Keratinocyte (primary cell): ENCODE data around the gene POLR2L. TPM values are rescaled to one million over a fixed set of nuclear protein-coding genes. Genes with fewer than 3 reads are reported as not detected.
A peak's percentile ranks its signal among the peaks of the same experiment; 100 is the strongest.

Experiments used
- DNase-seq: peaks from one replicate; pipeline ENCODE4 v3.0.0-alpha.2; 2011; ENCODE audit warnings: low read depth, missing footprints, low spot score
- FAIRE-seq: peaks from 2 replicates; lab custom pipeline; 2011; peaks lifted over from hg19 to GRCh38; lab: Jason Lieb, UNC
- H2AFZ ChIP-seq: 2 replicates; pipeline ENCODE4 v1.6.0; 2012; ENCODE audit warnings: low read length, control low read depth, inconsistent platforms; ENCODE audit not compliant: control insufficient read depth
- H3K27ac ChIP-seq: 2 replicates; pipeline ENCODE4 v1.5.1; 2011; ENCODE audit warnings: low read length; ENCODE audit not compliant: control insufficient read depth, insufficient read depth
- H3K27me3 ChIP-seq: 3 replicates; pipeline ENCODE4 v1.6.0; 2011; ENCODE audit warnings: low read length; ENCODE audit not compliant: control insufficient read depth, insufficient read depth; ENCODE audit errors: extremely low read depth
- H3K36me3 ChIP-seq, 2 experiments: 2 replicates in 1 of 2; 3 replicates in 1 of 2; pipeline ENCODE4 v1.5.1; 2011; ENCODE audit warnings: low read length in 2 of 2, mild to moderate bottlenecking in 1 of 2; ENCODE audit not compliant: control insufficient read depth in 2 of 2, insufficient read depth in 2 of 2; ENCODE audit errors: extremely low read depth in 1 of 2
- H3K4me1 ChIP-seq: 3 replicates; pipeline ENCODE4 v1.5.1; 2011; ENCODE audit warnings: low read length; ENCODE audit not compliant: control insufficient read depth, insufficient read depth; ENCODE audit errors: extremely low read depth
- H3K4me2 ChIP-seq: 3 replicates; pipeline ENCODE4 v1.6.0; 2011; ENCODE audit warnings: low read depth, low read length; ENCODE audit not compliant: control insufficient read depth, insufficient read depth; ENCODE audit errors: extremely low read depth
- H3K4me3 ChIP-seq, 3 experiments: fragments of 200-600 bp in 1 of 3; sonication (generic) in 1 of 3; 2 replicates in 2 of 3; 3 replicates in 1 of 3; pipeline ENCODE4 v1.5.1; 2011 to 2016; ENCODE audit warnings: low read length in 3 of 3, mild to moderate bottlenecking in 3 of 3, control low read depth in 2 of 3, inconsistent platforms in 1 of 3, low read depth in 1 of 3, mixed read lengths in 1 of 3, mixed run types in 1 of 3, moderate library complexity in 1 of 3; ENCODE audit not compliant: control insufficient read depth in 2 of 3, insufficient read depth in 2 of 3; ENCODE audit errors: extremely low read depth in 1 of 3
- H3K79me2 ChIP-seq: 2 replicates; pipeline ENCODE4 v1.6.0; 2012; ENCODE audit warnings: low read length; ENCODE audit not compliant: control insufficient read depth, insufficient read depth
- H3K9ac ChIP-seq: 3 replicates; pipeline ENCODE4 v1.6.0; 2011; ENCODE audit warnings: low read length; ENCODE audit not compliant: control insufficient read depth, insufficient read depth; ENCODE audit errors: extremely low read depth
- H3K9me1 ChIP-seq: 3 replicates; pipeline ENCODE4 v1.6.0; 2011; ENCODE audit warnings: low read length; ENCODE audit not compliant: control insufficient read depth, insufficient read depth; ENCODE audit errors: extremely low read depth
- H3K9me3 ChIP-seq: 2 replicates; pipeline ENCODE4 v1.5.1; 2012; ENCODE audit warnings: low read depth, low read length; ENCODE audit not compliant: control insufficient read depth
- H4K20me1 ChIP-seq: 3 replicates; pipeline ENCODE4 v1.6.0; 2011; ENCODE audit warnings: low read length; ENCODE audit not compliant: control insufficient read depth, insufficient read depth; ENCODE audit errors: extremely low read depth
- CTCF ChIP-seq, 3 experiments: IDR thresholded peaks in 1 of 3; conservative IDR thresholded peaks in 1 of 3; optimal IDR thresholded peaks in 1 of 3; 2 replicates in 2 of 3; 3 replicates in 1 of 3; pipeline versions ENCODE3 to v1.5.1; 2011; ENCODE audit warnings: low read length in 3 of 3, mild to moderate bottlenecking in 3 of 3, moderate library complexity in 2 of 3, control low read depth in 1 of 3, inconsistent platforms in 1 of 3; ENCODE audit not compliant: insufficient read depth in 2 of 3; ENCODE audit errors: extremely low read depth in 1 of 3
- EZH2 ChIP-seq: IDR thresholded peaks from one replicate; pipeline ENCODE4 v1.6.1; 2012; ENCODE audit warnings: inconsistent platforms, mild to moderate bottlenecking, low read length, moderate library complexity
- dilution Hi-C: fragments of 300-500 bp; cut with MboI; formaldehyde crosslinking; loops from one replicate; pipeline ENCODE4 v1.7.0; 2020; ENCODE audit warnings: low sequenced_read_pairs; ENCODE audit not compliant: extremely low pct_ligation_motif_present
- polyA plus RNA-seq, 5 experiments: library from polyadenylated mRNA; depleted of rRNA in 3 of 5; stranded (reverse) in 3 of 5; stranded (forward) in 1 of 5; unstranded in 1 of 5; fragments of >200 nt; gene quantifications; 1 replicate in 1 of 5; 2 replicates in 3 of 5; 3 replicates in 1 of 5; pipeline versions ENCODE4 v1.2.1 to v1.2.3, GENCODE V29; 2011 to 2012; ENCODE audit warnings: missing spikeins in 2 of 5, low read depth in 1 of 5, low replicate concordance in 1 of 5

POLR2L gene
- polyA plus RNA-seq, 1 donor (not counting 4 experiments of a cell fraction or from before 2014, with no cell fraction given), result 145 TPM

GRCh38 chr11:798093-798713 lies 44.1 kb downstream of the POLR2L start, which contains the start of gene SLC25A22:
Gene SLC25A22 (minus strand): TSS chr11:798281. CDS start chr11:795006, 3,275 bp downstream.
- Histone ChIP-seq H3K4me3 (peak within 1 kb of the TSS; percentile 84 to 89 (median 86)), H3K9ac (peak within 1 kb of the TSS; percentile 80), H3K4me2 (peak within 1 kb of the TSS; percentile 96), H3K27ac (peak within 1 kb of the TSS; percentile 70), H3K9me1 (no peaks in the 10 kb centered on the region), H3K9me3 (no peaks in the 10 kb centered on the region), H3K4me1 (peaks cover 17% of the 10 kb centered on the region), H2AFZ (peak within 1 kb of the TSS; percentile 66), H3K36me3 (peaks cover 7 to 21% of the 10 kb centered on the region in 2 experiments), H4K20me1 (no peaks in the 10 kb centered on the region), H3K79me2 (no peaks in the 10 kb centered on the region), H3K27me3 (no peaks in the 10 kb centered on the region)
- DNase-seq (no peak), FAIRE-seq (no peak)
- dilution Hi-C loops, result no loop called here
- TF ChIP-seq CTCF (optimal IDR thresholded peaks at IDR 0.05 in 1 of 3, IDR thresholded peaks at IDR 0.05 in 1 of 3, conservative IDR thresholded peaks at IDR 0.05 in 1 of 3; ENCODE audit: extremely low read depth in 1 of 3, insufficient read depth in 2 of 3, low read length in 3 of 3) (peak; percentile 40 to 78 (median 69)), EZH2 (no peak)

GRCh38 chr11:797296-798092 lies 44.8 kb downstream of the POLR2L start:
- peak; percentile 83 for FAIRE-seq
- peak overlapping the region; percentile 80 for H3K9ac ChIP-seq
- H3K27ac ChIP-seq, result peak overlapping the region; percentile 70
- dilution Hi-C loops, result no loop called here
- no peaks in the 10 kb centered on the region for H3K79me2 ChIP-seq
- H4K20me1 ChIP-seq, result no peaks in the 10 kb centered on the region
- TF ChIP-seq EZH2 (no peak), CTCF (optimal IDR thresholded peaks at IDR 0.05 in 1 of 3, IDR thresholded peaks at IDR 0.05 in 1 of 3, conservative IDR thresholded peaks at IDR 0.05 in 1 of 3; ENCODE audit: extremely low read depth in 1 of 3, insufficient read depth in 2 of 3, low read length in 3 of 3) (no peak)
- H3K27me3 ChIP-seq, result no peaks in the 10 kb centered on the region
- H3K4me3 ChIP-seq, result peak overlapping the region; percentile 84 to 89 (median 86)
- H3K36me3 ChIP-seq, result peaks cover 7 to 18% of the 10 kb centered on the region in 2 experiments
- DNase-seq, result no peak
- peak overlapping the region; percentile 96 for H3K4me2 ChIP-seq
- H3K9me1 ChIP-seq, result no peaks in the 10 kb centered on the region
- H2AFZ ChIP-seq, result peak overlapping the region; percentile 66
- no peaks in the 10 kb centered on the region for H3K9me3 ChIP-seq
- peaks cover 17% of the 10 kb centered on the region for H3K4me1 ChIP-seq
